ENCODE results near the gene NSUN2.

DNA sequence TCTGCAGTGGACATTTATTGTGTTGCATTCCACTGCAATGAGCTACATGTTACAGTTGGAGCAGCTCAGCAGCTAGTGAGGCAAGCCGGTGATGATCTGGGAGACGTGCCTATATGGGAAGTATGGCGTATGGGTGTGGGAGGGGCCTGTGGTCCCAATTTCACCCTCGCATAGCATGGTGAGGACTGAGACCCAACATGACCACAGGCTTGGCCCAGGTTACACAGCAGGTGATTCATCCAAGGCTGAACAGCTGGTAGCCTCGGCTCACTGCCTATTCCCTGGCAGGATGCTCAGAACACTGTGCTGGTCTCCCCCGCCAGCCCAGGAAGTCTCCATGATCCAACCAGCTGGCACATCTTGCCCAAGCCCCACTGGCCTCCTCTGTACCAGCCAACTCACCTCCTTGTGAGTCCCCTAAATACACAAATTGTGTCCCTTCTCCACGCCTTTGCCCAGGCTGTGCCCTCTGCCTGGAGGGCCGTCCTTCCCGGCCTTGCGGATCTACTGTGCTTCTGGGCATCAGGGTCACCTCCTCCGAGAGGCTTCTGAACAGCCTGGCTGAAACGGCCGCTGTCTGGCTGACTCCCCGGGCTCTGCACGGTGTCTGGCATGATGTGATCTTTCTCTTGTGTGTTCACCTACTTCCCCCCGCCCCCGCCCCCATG lies 81.4 kb downstream of the NSUN2 start:
- TF ChIP-seq, protein P1, sequence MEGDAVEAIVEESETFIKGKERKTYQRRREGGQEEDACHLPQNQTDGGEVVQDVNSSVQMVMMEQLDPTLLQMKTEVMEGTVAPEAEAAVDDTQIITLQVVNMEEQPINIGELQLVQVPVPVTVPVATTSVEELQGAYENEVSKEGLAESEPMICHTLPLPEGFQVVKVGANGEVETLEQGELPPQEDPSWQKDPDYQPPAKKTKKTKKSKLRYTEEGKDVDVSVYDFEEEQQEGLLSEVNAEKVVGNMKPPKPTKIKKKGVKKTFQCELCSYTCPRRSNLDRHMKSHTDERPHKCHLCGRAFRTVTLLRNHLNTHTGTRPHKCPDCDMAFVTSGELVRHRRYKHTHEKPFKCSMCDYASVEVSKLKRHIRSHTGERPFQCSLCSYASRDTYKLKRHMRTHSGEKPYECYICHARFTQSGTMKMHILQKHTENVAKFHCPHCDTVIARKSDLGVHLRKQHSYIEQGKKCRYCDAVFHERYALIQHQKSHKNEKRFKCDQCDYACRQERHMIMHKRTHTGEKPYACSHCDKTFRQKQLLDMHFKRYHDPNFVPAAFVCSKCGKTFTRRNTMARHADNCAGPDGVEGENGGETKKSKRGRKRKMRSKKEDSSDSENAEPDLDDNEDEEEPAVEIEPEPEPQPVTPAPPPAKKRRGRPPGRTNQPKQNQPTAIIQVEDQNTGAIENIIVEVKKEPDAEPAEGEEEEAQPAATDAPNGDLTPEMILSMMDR (IDR thresholded peaks at IDR 0.05): no peak
- TF ChIP-seq POLR2A (IDR thresholded peaks at IDR 0.05): no peak

Measured in adrenal gland (tissue), 5 donors.